NT2/D1 (cell line): ENCODE data around the gene NFATC4.

Experiments
- DNase-seq: peaks from one replicate; pipeline ENCODE4 v3.0.0-alpha.2; 2011; ENCODE audit warnings: low read depth, low spot score
- H3K27me3 ChIP-seq: 2 replicates; pipeline ENCODE4 v1.6.0; 2011; ENCODE audit warnings: mild to moderate bottlenecking; ENCODE audit not compliant: insufficient read length, insufficient read depth
- H3K36me3 ChIP-seq: 2 replicates; pipeline ENCODE4 v1.6.1; 2011; ENCODE audit warnings: mild to moderate bottlenecking, low read length, mixed read lengths; ENCODE audit not compliant: insufficient read depth, insufficient read length
- H3K4me1 ChIP-seq: 2 replicates; pipeline ENCODE4 v1.5.1; 2011; ENCODE audit not compliant: insufficient read depth, insufficient read length
- H3K4me3 ChIP-seq: 2 replicates; pipeline ENCODE4 v1.5.1; 2011; ENCODE audit warnings: low read depth; ENCODE audit not compliant: insufficient read length
- H3K9ac ChIP-seq: 2 replicates; pipeline ENCODE4 v1.6.0; 2011; ENCODE audit warnings: low read depth; ENCODE audit not compliant: insufficient read length
- H3K9me3 ChIP-seq: 2 replicates; pipeline ENCODE4 v1.5.1; 2011; ENCODE audit warnings: mild to moderate bottlenecking, low read length; ENCODE audit not compliant: insufficient read depth
- SUZ12 ChIP-seq: IDR thresholded peaks from 2 replicates; pipeline ENCODE4 v1.6.1; 2011; ENCODE audit not compliant: insufficient read length, insufficient read depth; ENCODE audit errors: extremely low read depth
- YY1 ChIP-seq: IDR thresholded peaks from 2 replicates; pipeline ENCODE4 v1.6.1; 2011; ENCODE audit not compliant: insufficient read length, insufficient read depth
- ZNF274 ChIP-seq: IDR thresholded peaks from 2 replicates; pipeline ENCODE4 v1.6.1; 2011; ENCODE audit warnings: mild to moderate bottlenecking, low read depth, low read length

NFATC4 gene

GRCh38 chr14:24394275-24394674, 26.3 kb downstream of the NFATC4 start:
- H3K27me3 ChIP-seq, result no peaks in the 10 kb centered on the region
- DNase-seq, result no peak
- no peak overlapping the region for H3K4me3 ChIP-seq
- TF ChIP-seq SUZ12 (no peak), YY1 (no peak), ZNF274 (no peak)
- no peaks in the 10 kb centered on the region for H3K9me3 ChIP-seq
- H3K4me1 ChIP-seq, result peaks cover 2% of the 10 kb centered on the region
- H3K9ac ChIP-seq, result no peak overlapping the region
- H3K36me3 ChIP-seq, result no peaks in the 10 kb centered on the region

GRCh38 chr14:24395609-24396582, 27.9 kb downstream of the NFATC4 start:
- no peak overlapping the region for H3K4me3 ChIP-seq
- no peaks in the 10 kb centered on the region for H3K9me3 ChIP-seq
- H3K9ac ChIP-seq, result no peak overlapping the region
- DNase-seq, result no peak
- TF ChIP-seq ZNF274 (no peak), SUZ12 (no peak), YY1 (no peak)
- no peaks in the 10 kb centered on the region for H3K36me3 ChIP-seq
- no peaks in the 10 kb centered on the region for H3K27me3 ChIP-seq
- peaks cover 8% of the 10 kb centered on the region for H3K4me1 ChIP-seq

- Histone ChIP-seq H3K4me3 (no peak overlapping the region), H3K4me1 (peaks cover 10% of the 10 kb centered on the region), H3K9ac (no peak overlapping the region)
Measured at GRCh38 chr14:24397639-24398292, 29.8 kb downstream of the NFATC4 start.

GRCh38 chr14:24398293-24398652, 30.3 kb downstream of the NFATC4 start:
- Histone ChIP-seq H3K4me1 (peaks cover 10% of the 10 kb centered on the region), H3K9me3 (no peaks in the 10 kb centered on the region), H3K9ac (peak overlapping the region; percentile 56), H3K27me3 (no peaks in the 10 kb centered on the region), H3K36me3 (no peaks in the 10 kb centered on the region), H3K4me3 (no peak overlapping the region)
- TF ChIP-seq ZNF274, result no peak
- TF ChIP-seq SUZ12, result no peak
- DNase-seq, result no peak

More at GRCh38 chr14:24397639-24398292, 29.8 kb downstream of the NFATC4 start:
- Histone ChIP-seq H3K36me3 (no peaks in the 10 kb centered on the region), H3K9me3 (no peaks in the 10 kb centered on the region), H3K27me3 (no peaks in the 10 kb centered on the region)
- no peak for TF ChIP-seq SUZ12
- no peak for TF ChIP-seq YY1
- TF ChIP-seq ZNF274, result no peak
- DNase-seq, result no peak

- H3K9me3 ChIP-seq, result no peaks in the 10 kb centered on the region
- TF ChIP-seq ZNF274 (no peak), SUZ12 (no peak), YY1 (no peak)
- peak within 1 kb of the TSS; percentile 55 for H3K4me3 ChIP-seq
- DNase-seq, result no peak
- peak within 1 kb of the TSS; percentile 72 for H3K9ac ChIP-seq
- H3K27me3 ChIP-seq, result no peaks in the 10 kb centered on the region
- peaks cover 10% of the 10 kb centered on the region for H3K4me1 ChIP-seq
- H3K36me3 ChIP-seq, result no peaks in the 10 kb centered on the region
Measured at GRCh38 chr14:24398653-24399446, 30.9 kb downstream of the NFATC4 start, which contains the start of gene NYNRIN. Gene NYNRIN, plus strand, starts transcription at chr14:24399003. Its CDS starts 244 bp downstream, at chr14:24399247.

- DNase-seq, result no peak
- Histone ChIP-seq H3K4me1 (peaks cover 11% of the 10 kb centered on the region), H3K27me3 (no peaks in the 10 kb centered on the region), H3K9me3 (no peaks in the 10 kb centered on the region), H3K36me3 (no peaks in the 10 kb centered on the region), H3K4me3 (peak overlapping the region; percentile 55), H3K9ac (peak overlapping the region; percentile 72)
- TF ChIP-seq SUZ12 (no peak), YY1 (no peak), ZNF274 (no peak)
Measured at GRCh38 chr14:24399447-24399822, 31.5 kb downstream of the NFATC4 start.
